A549 (cell line): ENCODE results near the gene CBFB. TPM values are rescaled to one million over a fixed set of nuclear protein-coding genes. Genes with fewer than 3 reads are reported as not detected.

Source experiments
- ATAC-seq, 2 experiments: fragments of 200-7000 bp in 1 of 2; fragments of >200 bp in 1 of 2; cut with Nextera tagmentation in 1 of 2; cut with Tn5 transposase in 1 of 2; 3 replicates each; pipeline versions ENCODE4 v1.8.0 to v1.9.1; 2018 to 2020; ENCODE audit warnings: mild to moderate bottlenecking in 1 of 2, moderate library complexity in 1 of 2
- CTCF ChIA-PET: fragments of 300-600 bp; sonication (Branson Sonifier 250); formaldehyde crosslinking; extraction: SDS; loops from one replicate; lab custom pipeline; 2021; ENCODE audit warnings: antibody characterized with exemption, inconsistent platforms; lab: Yijun Ruan, JAX
- POLR2A ChIA-PET: fragments of 350-600 bp; formaldehyde crosslinking; extraction: SDS; loops from one replicate; lab custom pipeline; 2021; ENCODE audit warnings: antibody characterized with exemption, inconsistent platforms; lab: Yijun Ruan, JAX
- DNase-seq, 2 experiments: peaks; one replicate each; pipeline versions ENCODE4 v3.0.0 to v3.0.0-alpha.2; 2011 to 2016; ENCODE audit warnings: low read depth in 1 of 2, low spot score in 1 of 2
- FAIRE-seq: peaks from 2 replicates; lab custom pipeline; 2011; peaks lifted over from hg19 to GRCh38; lab: Jason Lieb, UNC
- H3K27ac ChIP-seq, 2 experiments: fragments of >200 bp; sonication (Bioruptor Twin); formaldehyde crosslinking; 3 replicates each; pipeline ENCODE4 v1.5.1; 2016 to 2017
- H3K4me1 ChIP-seq: fragments of >200 bp; sonication (Bioruptor Twin); formaldehyde crosslinking; 3 replicates; pipeline ENCODE4 v1.6.1; 2016
- H3K4me2 ChIP-seq: fragments of >200 bp; sonication (Bioruptor Twin); formaldehyde crosslinking; 3 replicates; pipeline ENCODE4 v1.6.1; 2016
- H3K4me3 ChIP-seq: fragments of >200 bp; sonication (Bioruptor Twin); formaldehyde crosslinking; 3 replicates; pipeline ENCODE4 v1.5.1; 2016
- H3K9me3 ChIP-seq: fragments of >200 bp; sonication (Bioruptor Twin); formaldehyde crosslinking; 3 replicates; pipeline ENCODE4 v1.6.1; 2016
- BHLHE40 ChIP-seq: IDR thresholded peaks from 2 replicates; pipeline ENCODE4 v1.6.1; 2012; ENCODE audit warnings: low read depth, low read length, inconsistent platforms
- CBX8 ChIP-seq: fragments of 200-600 bp; sonication (generic); IDR thresholded peaks from 2 replicates; pipeline ENCODE4 v1.6.1; 2016
- CHD4 ChIP-seq: fragments of 200-600 bp; sonication (generic); IDR thresholded peaks from 2 replicates; pipeline ENCODE4 v1.6.1; 2016; ENCODE audit warnings: antibody characterized with exemption, mild to moderate bottlenecking, borderline replicate concordance
- EHF ChIP-seq: fragments of 250-450 bp; sonication (Bioruptor Pico); IDR thresholded peaks from 2 replicates; pipeline ENCODE4 v1.5.0; 2020; ENCODE audit warnings: mild to moderate bottlenecking
- GATA3 ChIP-seq: IDR thresholded peaks from 2 replicates; pipeline ENCODE4 v1.6.1; 2012; ENCODE audit warnings: borderline replicate concordance
- HDAC2 ChIP-seq: fragments of 200-600 bp; sonication (generic); IDR thresholded peaks from 2 replicates; pipeline ENCODE4 v1.6.1; 2016
- HOXB13 ChIP-seq: fragments of 250-450 bp; sonication (Bioruptor Pico); IDR thresholded peaks from 2 replicates; pipeline ENCODE4 v1.5.0; 2020; ENCODE audit warnings: low read depth, mild to moderate bottlenecking, moderate library complexity
- HOXB5 ChIP-seq: fragments of 250-450 bp; sonication (Bioruptor Pico); IDR thresholded peaks from 2 replicates; pipeline ENCODE4 v1.5.0; 2020; ENCODE audit warnings: mild to moderate bottlenecking, moderate library complexity
- JUN ChIP-seq, 2 experiments: fragments of >200 bp; sonication (Bioruptor Twin); formaldehyde crosslinking; IDR thresholded peaks; 2 replicates in 1 of 2; 3 replicates in 1 of 2; pipeline ENCODE4 v1.6.1; 2016 to 2017
- JUNB ChIP-seq: fragments of >200 bp; sonication (Bioruptor Twin); formaldehyde crosslinking; IDR thresholded peaks from 2 replicates; pipeline ENCODE4 v1.6.1; 2016
- KDM1A ChIP-seq: fragments of 200-600 bp; sonication (generic); IDR thresholded peaks from 2 replicates; pipeline ENCODE4 v1.6.1; 2016; ENCODE audit warnings: low read depth, mild to moderate bottlenecking
- KDM5A ChIP-seq: fragments of 200-600 bp; sonication (generic); IDR thresholded peaks from 2 replicates; pipeline ENCODE4 v1.6.1; 2016; ENCODE audit warnings: antibody characterized with exemption, mild to moderate bottlenecking
- MYC ChIP-seq: IDR thresholded peaks from 2 replicates; pipeline ENCODE4 v1.6.1; 2012; ENCODE audit warnings: mild to moderate bottlenecking, inconsistent platforms, low read length, improper control_type of control experiment, borderline replicate concordance
- NPAS2 ChIP-seq: fragments of 250-450 bp; sonication (Bioruptor Pico); IDR thresholded peaks from 2 replicates; pipeline ENCODE4 v1.8.0; 2022; ENCODE audit warnings: mild to moderate bottlenecking, moderate library complexity, borderline replicate concordance
- PHF8 ChIP-seq: fragments of 200-600 bp; sonication (generic); IDR thresholded peaks from 2 replicates; pipeline ENCODE4 v1.6.1; 2016; ENCODE audit warnings: low read depth, mild to moderate bottlenecking, antibody characterized with exemption, moderate library complexity, borderline replicate concordance
- POLR2A ChIP-seq: IDR thresholded peaks from 2 replicates; pipeline ENCODE4 v1.6.1; 2012; ENCODE audit warnings: mild to moderate bottlenecking, low read length
- POLR2AphosphoS2 ChIP-seq: conservative IDR thresholded peaks from 2 replicates; pipeline ENCODE4 v1.6.1; 2012; ENCODE audit warnings: low read length, improper control_type of control experiment, inconsistent platforms
- RFX5 ChIP-seq: fragments of 450-650 bp; IDR thresholded peaks from 2 replicates; pipeline ENCODE4 v1.7.1; 2014; ENCODE audit warnings: antibody characterized with exemption, mild to moderate bottlenecking, moderate library complexity
- SMC3 ChIP-seq: fragments of >200 bp; sonication (Bioruptor Twin); formaldehyde crosslinking; IDR thresholded peaks from 3 replicates; pipeline ENCODE4 v1.6.1; 2018; ENCODE audit warnings: inconsistent platforms
- SREBF2 ChIP-seq: fragments of 450-650 bp; IDR thresholded peaks from 2 replicates; pipeline ENCODE4 v1.6.1; 2014; ENCODE audit warnings: mild to moderate bottlenecking, moderate library complexity
- TFCP2L1 ChIP-seq: fragments of 250-450 bp; sonication (Bioruptor Pico); IDR thresholded peaks from 2 replicates; pipeline ENCODE4 v1.5.0; 2021; ENCODE audit warnings: mild to moderate bottlenecking
- TP53 ChIP-seq: fragments of 250-450 bp; sonication (Bioruptor Pico); IDR thresholded peaks from 2 replicates; pipeline ENCODE4 v1.5.0; 2021; ENCODE audit warnings: mild to moderate bottlenecking, moderate library complexity
- ZC3H11A ChIP-seq: fragments of 450-650 bp; IDR thresholded peaks from 2 replicates; pipeline ENCODE4 v1.6.1; 2014; ENCODE audit warnings: antibody characterized with exemption, mild to moderate bottlenecking
- ZFP36 ChIP-seq: fragments of 450-650 bp; IDR thresholded peaks from 2 replicates; pipeline ENCODE4 v1.6.1; 2014; ENCODE audit warnings: borderline replicate concordance; ENCODE audit not compliant: partially characterized antibody
- WGBS: methylation state at CpG from one replicate; pipeline ENCODE4 v1.1.6; 2017; ENCODE audit errors: missing lambda C conversion rate; 5-methylcytosine and 5-hydroxymethylcytosine counted together
- polyA minus RNA-seq: library from RNA; depleted of rRNA, polyadenylated mRNA; stranded (reverse); fragments of >200 nt; gene quantifications from 2 replicates; pipeline ENCODE4 v1.2.3, GENCODE V29; 2011; rRNA and poly(A)+ RNA removed
- polyA plus RNA-seq, 4 experiments: library from polyadenylated mRNA; depleted of rRNA in 3 of 4; stranded (reverse); fragments of >200 nt; fragmentation: RNase III in 1 of 4; extraction: RNeasy Plus Mini Kit Qiagen cat#74134 plus additional on column Dnase treatment in 1 of 4; gene quantifications; 2 replicates in 3 of 4; 3 replicates in 1 of 4; pipeline ENCODE4 v1.2.3, GENCODE V29; 2011 to 2017
- TF ChIP-seq, protein P1 (sequence below): IDR thresholded peaks from 2 replicates; pipeline ENCODE4 v1.6.1; 2012
- TF ChIP-seq, protein P2 (sequence below): fragments of >200 bp; sonication (Bioruptor Twin); formaldehyde crosslinking; IDR thresholded peaks from 3 replicates; pipeline ENCODE4 v1.6.1; 2016
- TF ChIP-seq, protein P3 (sequence below): fragments of >200 bp; sonication (Bioruptor Twin); formaldehyde crosslinking; IDR thresholded peaks from 2 replicates; pipeline ENCODE4 v1.6.1; 2016
- TF ChIP-seq, protein P4 (sequence below): fragments of 150-350 bp; IDR thresholded peaks from 2 replicates; pipeline ENCODE4 v1.6.1; 2014; ENCODE audit warnings: low read depth, mild to moderate bottlenecking, low read length
- TF ChIP-seq, protein P5 (sequence below): fragments of 450-650 bp; IDR thresholded peaks from 2 replicates; pipeline ENCODE4 v1.6.1; 2014; ENCODE audit warnings: antibody characterized with exemption
- TF ChIP-seq, protein P6 (sequence below): IDR thresholded peaks from 2 replicates; pipeline ENCODE4 v1.6.1; 2012; ENCODE audit warnings: low read depth, borderline replicate concordance
- TF ChIP-seq, protein P7 (sequence below): IDR thresholded peaks from 2 replicates; pipeline ENCODE4 v1.6.1; 2012
- TF ChIP-seq, protein P8 (sequence below): fragments of 200-600 bp; sonication (generic); IDR thresholded peaks from 2 replicates; pipeline ENCODE4 v1.6.1; 2016; ENCODE audit warnings: antibody characterized with exemption, mild to moderate bottlenecking, moderate library complexity

The CBFB gene
- polyA plus RNA-seq (2011; rRNA removed) (35.9 and 61.3 TPM in 2 replicates), polyA plus RNA-seq (2017; fragmentation: RNase III; extraction: RNeasy Plus Mini Kit Qiagen cat#74134 plus additional on column Dnase treatment) (26.0 to 29.3 TPM (median 27.7 TPM) in 3 replicates), polyA minus RNA-seq (24.8 and 32.0 TPM in 2 replicates)
- polyA plus RNA-seq (2012; cell fraction: cytosol; rRNA removed), result 19.1 and 22.6 TPM in 2 replicates
- polyA plus RNA-seq (2012; cell fraction: nucleus; rRNA removed), result 9.7 and 17.8 TPM in 2 replicates

DNA sequence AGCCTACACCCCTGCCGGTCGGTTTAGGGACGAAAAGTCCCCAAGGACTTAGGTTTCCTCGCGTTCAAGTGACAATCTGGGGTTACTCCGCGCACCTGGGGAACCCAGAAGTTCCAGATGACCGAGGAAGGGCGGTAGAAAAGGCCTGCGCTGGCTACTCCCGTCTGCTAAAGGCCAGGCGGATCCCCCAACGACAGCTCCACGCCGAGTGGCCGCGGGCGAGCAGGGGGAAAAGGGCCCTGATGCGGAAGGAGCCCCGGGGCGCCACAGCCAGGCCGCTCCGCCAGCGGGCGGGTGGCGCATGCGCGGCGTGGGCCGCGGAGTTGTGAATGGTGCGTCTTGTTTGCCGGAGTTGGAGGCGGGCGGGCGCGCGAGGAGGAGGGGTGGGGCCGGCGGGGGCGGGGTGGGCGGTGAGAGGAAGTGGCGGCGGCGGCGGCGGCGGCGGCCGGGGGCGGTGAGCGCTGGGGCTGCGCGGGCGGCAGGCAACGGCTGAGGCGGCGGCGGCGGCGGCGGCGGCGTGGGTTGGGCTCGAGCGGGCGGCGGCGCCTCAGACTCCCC, at the start of gene CBFB:
Gene CBFB, plus strand, starts transcription at position 454 of the 558 bp plus-strand sequence. CDS start 259 bp downstream, outside the sequence.
- Histone ChIP-seq H3K9me3 (no peaks in the 10 kb centered on the region), H3K27ac (peak within 1 kb of the TSS; percentile 72 to 93), H3K4me3 (peak within 1 kb of the TSS; percentile 95), H3K4me2 (peak within 1 kb of the TSS; percentile 99), H3K4me1 (peaks cover 12% of the 10 kb centered on the region)
- FAIRE-seq (no peak), DNase-seq (peak; percentile 95 to 97), ATAC-seq (peak; percentile 93 to 94)
- POLR2A ChIA-PET, result interaction anchor here (0.6 to 2.1 kb wide), 6 partner anchors 11 to 154 kb away, joined by 3 to 10 read pairs (median 4); no protein-coding TSS in a partner anchor
- WGBS, result 1% methylated on average over 16 of the region's 69 CpGs
- CTCF ChIA-PET, result interaction anchor here (0.9 to 3.9 kb wide), 8 partner anchors 12 to 133 kb away, joined by 3 to 47 read pairs (median 4); partner anchors contain the start of gene CES3
- TF ChIP-seq POLR2A, result peak; percentile 96
- no peak for TF ChIP-seq KDM1A
- TF ChIP-seq CHD4, result no peak
- no peak for TF ChIP-seq HDAC2
- no peak for TF ChIP-seq ZFP36
- no peak for TF ChIP-seq RFX5
- TF ChIP-seq JUN (IDR thresholded peaks at IDR 0.05), result peak; percentile 26 to 88; a peak in 3 of 5 replicates
- TF ChIP-seq, protein P1, sequence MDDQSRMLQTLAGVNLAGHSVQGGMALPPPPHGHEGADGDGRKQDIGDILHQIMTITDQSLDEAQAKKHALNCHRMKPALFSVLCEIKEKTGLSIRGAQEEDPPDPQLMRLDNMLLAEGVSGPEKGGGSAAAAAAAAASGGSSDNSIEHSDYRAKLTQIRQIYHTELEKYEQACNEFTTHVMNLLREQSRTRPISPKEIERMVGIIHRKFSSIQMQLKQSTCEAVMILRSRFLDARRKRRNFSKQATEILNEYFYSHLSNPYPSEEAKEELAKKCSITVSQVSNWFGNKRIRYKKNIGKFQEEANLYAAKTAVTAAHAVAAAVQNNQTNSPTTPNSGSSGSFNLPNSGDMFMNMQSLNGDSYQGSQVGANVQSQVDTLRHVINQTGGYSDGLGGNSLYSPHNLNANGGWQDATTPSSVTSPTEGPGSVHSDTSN, result peak; percentile 26; the same call in 1 of the 2 replicates
- TF ChIP-seq EHF (CRISPR knock-in tag), result no peak
- no peak for TF ChIP-seq BHLHE40
- TF ChIP-seq KDM5A, result no peak
- no peak for TF ChIP-seq JUNB
- TF ChIP-seq, protein P2, sequence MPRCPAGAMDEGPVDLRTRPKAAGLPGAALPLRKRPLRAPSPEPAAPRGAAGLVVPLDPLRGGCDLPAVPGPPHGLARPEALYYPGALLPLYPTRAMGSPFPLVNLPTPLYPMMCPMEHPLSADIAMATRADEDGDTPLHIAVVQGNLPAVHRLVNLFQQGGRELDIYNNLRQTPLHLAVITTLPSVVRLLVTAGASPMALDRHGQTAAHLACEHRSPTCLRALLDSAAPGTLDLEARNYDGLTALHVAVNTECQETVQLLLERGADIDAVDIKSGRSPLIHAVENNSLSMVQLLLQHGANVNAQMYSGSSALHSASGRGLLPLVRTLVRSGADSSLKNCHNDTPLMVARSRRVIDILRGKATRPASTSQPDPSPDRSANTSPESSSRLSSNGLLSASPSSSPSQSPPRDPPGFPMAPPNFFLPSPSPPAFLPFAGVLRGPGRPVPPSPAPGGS, result peak; percentile 75; the same call in 2 of the 3 replicates
- TF ChIP-seq NPAS2 (CRISPR knock-in tag), result no peak
- no peak for TF ChIP-seq GATA3
- no peak for TF ChIP-seq CBX8
- TF ChIP-seq, protein P3, sequence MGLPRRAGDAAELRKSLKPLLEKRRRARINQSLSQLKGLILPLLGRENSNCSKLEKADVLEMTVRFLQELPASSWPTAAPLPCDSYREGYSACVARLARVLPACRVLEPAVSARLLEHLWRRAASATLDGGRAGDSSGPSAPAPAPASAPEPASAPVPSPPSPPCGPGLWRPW, result no peak
- TF ChIP-seq, protein P4, sequence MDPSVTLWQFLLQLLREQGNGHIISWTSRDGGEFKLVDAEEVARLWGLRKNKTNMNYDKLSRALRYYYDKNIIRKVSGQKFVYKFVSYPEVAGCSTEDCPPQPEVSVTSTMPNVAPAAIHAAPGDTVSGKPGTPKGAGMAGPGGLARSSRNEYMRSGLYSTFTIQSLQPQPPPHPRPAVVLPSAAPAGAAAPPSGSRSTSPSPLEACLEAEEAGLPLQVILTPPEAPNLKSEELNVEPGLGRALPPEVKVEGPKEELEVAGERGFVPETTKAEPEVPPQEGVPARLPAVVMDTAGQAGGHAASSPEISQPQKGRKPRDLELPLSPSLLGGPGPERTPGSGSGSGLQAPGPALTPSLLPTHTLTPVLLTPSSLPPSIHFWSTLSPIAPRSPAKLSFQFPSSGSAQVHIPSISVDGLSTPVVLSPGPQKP, result no peak
- TF ChIP-seq POLR2AphosphoS2, result no peak
- TF ChIP-seq SMC3, result no peak
- TF ChIP-seq, protein P5, sequence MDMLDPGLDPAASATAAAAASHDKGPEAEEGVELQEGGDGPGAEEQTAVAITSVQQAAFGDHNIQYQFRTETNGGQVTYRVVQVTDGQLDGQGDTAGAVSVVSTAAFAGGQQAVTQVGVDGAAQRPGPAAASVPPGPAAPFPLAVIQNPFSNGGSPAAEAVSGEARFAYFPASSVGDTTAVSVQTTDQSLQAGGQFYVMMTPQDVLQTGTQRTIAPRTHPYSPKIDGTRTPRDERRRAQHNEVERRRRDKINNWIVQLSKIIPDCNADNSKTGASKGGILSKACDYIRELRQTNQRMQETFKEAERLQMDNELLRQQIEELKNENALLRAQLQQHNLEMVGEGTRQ, result no peak
- TF ChIP-seq MYC, result 0 out of 2 replicates have a peak, but pooled peaks have one; percentile 20
- TF ChIP-seq HOXB5 (CRISPR knock-in tag), result no peak
- no peak for TF ChIP-seq HOXB13
- TF ChIP-seq, protein P6, sequence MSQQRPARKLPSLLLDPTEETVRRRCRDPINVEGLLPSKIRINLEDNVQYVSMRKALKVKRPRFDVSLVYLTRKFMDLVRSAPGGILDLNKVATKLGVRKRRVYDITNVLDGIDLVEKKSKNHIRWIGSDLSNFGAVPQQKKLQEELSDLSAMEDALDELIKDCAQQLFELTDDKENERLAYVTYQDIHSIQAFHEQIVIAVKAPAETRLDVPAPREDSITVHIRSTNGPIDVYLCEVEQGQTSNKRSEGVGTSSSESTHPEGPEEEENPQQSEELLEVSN, result peak; percentile 24
- TF ChIP-seq SREBF2, result no peak
- TF ChIP-seq TP53 (CRISPR knock-in tag), result peak; percentile 28; the same call in 1 of the 2 replicates
- TF ChIP-seq TFCP2L1, result peak; percentile 40; the same call in 1 of the 2 replicates
- TF ChIP-seq, protein P7, sequence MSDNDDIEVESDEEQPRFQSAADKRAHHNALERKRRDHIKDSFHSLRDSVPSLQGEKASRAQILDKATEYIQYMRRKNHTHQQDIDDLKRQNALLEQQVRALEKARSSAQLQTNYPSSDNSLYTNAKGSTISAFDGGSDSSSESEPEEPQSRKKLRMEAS, result peak; percentile 80
- TF ChIP-seq, protein P8, sequence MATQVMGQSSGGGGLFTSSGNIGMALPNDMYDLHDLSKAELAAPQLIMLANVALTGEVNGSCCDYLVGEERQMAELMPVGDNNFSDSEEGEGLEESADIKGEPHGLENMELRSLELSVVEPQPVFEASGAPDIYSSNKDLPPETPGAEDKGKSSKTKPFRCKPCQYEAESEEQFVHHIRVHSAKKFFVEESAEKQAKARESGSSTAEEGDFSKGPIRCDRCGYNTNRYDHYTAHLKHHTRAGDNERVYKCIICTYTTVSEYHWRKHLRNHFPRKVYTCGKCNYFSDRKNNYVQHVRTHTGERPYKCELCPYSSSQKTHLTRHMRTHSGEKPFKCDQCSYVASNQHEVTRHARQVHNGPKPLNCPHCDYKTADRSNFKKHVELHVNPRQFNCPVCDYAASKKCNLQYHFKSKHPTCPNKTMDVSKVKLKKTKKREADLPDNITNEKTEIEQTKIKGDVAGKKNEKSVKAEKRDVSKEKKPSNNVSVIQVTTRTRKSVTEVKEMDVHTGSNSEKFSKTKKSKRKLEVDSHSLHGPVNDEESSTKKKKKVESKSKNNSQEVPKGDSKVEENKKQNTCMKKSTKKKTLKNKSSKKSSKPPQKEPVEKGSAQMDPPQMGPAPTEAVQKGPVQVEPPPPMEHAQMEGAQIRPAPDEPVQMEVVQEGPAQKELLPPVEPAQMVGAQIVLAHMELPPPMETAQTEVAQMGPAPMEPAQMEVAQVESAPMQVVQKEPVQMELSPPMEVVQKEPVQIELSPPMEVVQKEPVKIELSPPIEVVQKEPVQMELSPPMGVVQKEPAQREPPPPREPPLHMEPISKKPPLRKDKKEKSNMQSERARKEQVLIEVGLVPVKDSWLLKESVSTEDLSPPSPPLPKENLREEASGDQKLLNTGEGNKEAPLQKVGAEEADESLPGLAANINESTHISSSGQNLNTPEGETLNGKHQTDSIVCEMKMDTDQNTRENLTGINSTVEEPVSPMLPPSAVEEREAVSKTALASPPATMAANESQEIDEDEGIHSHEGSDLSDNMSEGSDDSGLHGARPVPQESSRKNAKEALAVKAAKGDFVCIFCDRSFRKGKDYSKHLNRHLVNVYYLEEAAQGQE, result no peak
- TF ChIP-seq PHF8, result peak; percentile 95
- no peak for TF ChIP-seq ZC3H11A
